CD14-positive monocyte (primary cell): ENCODE results near the gene ACE. TPM values are rescaled to one million over a fixed set of nuclear protein-coding genes. Genes with fewer than 3 reads are reported as not detected.

ENCODE experiments used
- DNase-seq, 3 donors: peaks; one replicate each; pipeline ENCODE4 v3.0.0-alpha.2; 2011 to 2022
- H2AFZ ChIP-seq: 2 replicates; pipeline ENCODE4 v1.6.0; 2012; ENCODE audit warnings: mild to moderate bottlenecking, low read depth, low read length, inconsistent platforms; ENCODE audit not compliant: insufficient read depth, poor library complexity, severe bottlenecking
- H3K27ac ChIP-seq, 2 donors: 1 replicate in 1 of 2; 2 replicates in 1 of 2; pipeline ENCODE4 v1.5.1; 2012 to 2013; ENCODE audit warnings: low read length in 2 of 2, control low read depth in 1 of 2, inconsistent platforms in 1 of 2, low read depth in 1 of 2, mild to moderate bottlenecking in 1 of 2
- H3K27me3 ChIP-seq, 2 donors: one replicate each; pipeline versions ENCODE4 v1.6.0 to v1.6.1; 2011 to 2013; ENCODE audit warnings: low read length in 2 of 2; ENCODE audit not compliant: control insufficient read depth in 2 of 2, insufficient read depth in 2 of 2
- H3K36me3 ChIP-seq, 2 donors: replicated peaks in 1 of 2; 1 replicate in 1 of 2; 2 replicates in 1 of 2; pipeline versions ENCODE4 v1.5.1 to v1.6.1; 2012 to 2013; ENCODE audit warnings: low read length in 2 of 2, control low read depth in 1 of 2, inconsistent platforms in 1 of 2, mild to moderate bottlenecking in 1 of 2; ENCODE audit not compliant: insufficient read depth in 2 of 2, control insufficient read depth in 1 of 2
- H3K4me1 ChIP-seq, 2 donors: 1 replicate in 1 of 2; 2 replicates in 1 of 2; pipeline versions ENCODE4 v1.5.1 to v1.6.1; 2012 to 2013; ENCODE audit warnings: low read length in 2 of 2, control low read depth in 1 of 2, inconsistent platforms in 1 of 2, mild to moderate bottlenecking in 1 of 2, moderate library complexity in 1 of 2; ENCODE audit not compliant: insufficient read depth in 2 of 2, control insufficient read depth in 1 of 2
- H3K4me2 ChIP-seq: replicated peaks from 2 replicates; pipeline ENCODE3; 2012; ENCODE audit warnings: low read length, moderate library complexity, mild to moderate bottlenecking; ENCODE audit not compliant: poor library complexity, severe bottlenecking; ENCODE audit errors: extremely low read depth
- H3K4me3 ChIP-seq, 3 experiments: fragments of 200-600 bp in 1 of 3; sonication (generic) in 1 of 3; replicated peaks in 1 of 3; 1 replicate in 2 of 3; 2 replicates in 1 of 3; pipeline ENCODE4 v1.5.1; 2011 to 2013; ENCODE audit warnings: low read length in 3 of 3, mild to moderate bottlenecking in 3 of 3, control low read depth in 2 of 3, low read depth in 2 of 3, inconsistent platforms in 1 of 3, moderate library complexity in 1 of 3
- H3K79me2 ChIP-seq: 2 replicates; pipeline ENCODE4 v1.6.0; 2012; ENCODE audit warnings: mild to moderate bottlenecking, control low read depth, inconsistent platforms, low read length, moderate library complexity; ENCODE audit not compliant: insufficient read depth
- H3K9ac ChIP-seq: 2 replicates; pipeline ENCODE4 v1.6.0; 2017; ENCODE audit warnings: low read length, mild to moderate bottlenecking; ENCODE audit not compliant: insufficient read depth, poor library complexity, severe bottlenecking
- H3K9me3 ChIP-seq, 2 donors: replicated peaks in 1 of 2; 1 replicate in 1 of 2; 2 replicates in 1 of 2; pipeline versions ENCODE4 v1.5.1 to v1.6.1; 2012 to 2013; ENCODE audit warnings: low read length in 2 of 2, control low read depth in 1 of 2; ENCODE audit not compliant: control insufficient read depth in 1 of 2, insufficient read depth in 1 of 2
- H4K20me1 ChIP-seq: 2 replicates; pipeline ENCODE4 v1.6.0; 2012; ENCODE audit warnings: mild to moderate bottlenecking, low read length, control low read depth, moderate library complexity; ENCODE audit not compliant: insufficient read depth
- H3K27ac Mint-ChIP-seq, 7 donors: one replicate each; pipeline ENCODE4 v1.8.0; 2020; ENCODE audit warnings: mild to moderate bottlenecking in 7 of 7, mixed read lengths in 7 of 7, moderate library complexity in 6 of 7, inconsistent platforms in 2 of 7
- H3K27me3 Mint-ChIP-seq, 3 donors: one replicate each; pipeline ENCODE4 v1.8.0; 2021 to 2022; ENCODE audit warnings: low read depth in 3 of 3, mild to moderate bottlenecking in 3 of 3, mixed read lengths in 3 of 3, moderate library complexity in 3 of 3, inconsistent platforms in 1 of 3
- H3K36me3 Mint-ChIP-seq, 2 donors: one replicate each; pipeline ENCODE4 v1.8.0; 2020; ENCODE audit warnings: mixed read lengths in 2 of 2, inconsistent platforms in 1 of 2, mild to moderate bottlenecking in 1 of 2
- H3K4me1 Mint-ChIP-seq: one replicate; pipeline ENCODE4 v1.8.0; 2020; ENCODE audit warnings: mild to moderate bottlenecking, mixed read lengths
- H3K4me3 Mint-ChIP-seq, 2 donors: one replicate each; pipeline ENCODE4 v1.8.0; 2020; ENCODE audit warnings: mild to moderate bottlenecking in 2 of 2, mixed read lengths in 2 of 2, moderate library complexity in 1 of 2
- H3K9me3 Mint-ChIP-seq, 7 donors: one replicate each; pipeline ENCODE4 v1.8.0; 2020 to 2022; ENCODE audit warnings: mixed read lengths in 7 of 7, mild to moderate bottlenecking in 6 of 7, moderate library complexity in 6 of 7, inconsistent platforms in 2 of 7
- CTCF ChIP-seq: fragments of 200-600 bp; IDR thresholded peaks from one replicate; pipeline ENCODE4 v1.8.0; 2022; ENCODE audit warnings: antibody characterized with exemption, mild to moderate bottlenecking
- WGBS: methylation state at CpG from one replicate; pipeline ENCODE4 v1.1.5; 2013; ENCODE audit warnings: missing lambda C conversion rate; ENCODE audit not compliant: insufficient coverage; 5-methylcytosine and 5-hydroxymethylcytosine counted together
- intact Hi-C, 2 donors: fragments of 100-400 bp; cut with micrococcal nuclease; formaldehyde crosslinking; loops; one replicate each; pipeline versions ENCODE4 v1.15.0 to v1.15.1; 2023
- polyA plus RNA-seq, 3 donors: library from polyadenylated mRNA; depleted of rRNA in 1 of 3; unstranded in 2 of 3; stranded (reverse) in 1 of 3; fragments of 300-500 nt in 2 of 3; fragments of >200 nt in 1 of 3; fragmentation: Illumina TruSeq in 2 of 3; gene quantifications; 1 replicate in 2 of 3; 2 replicates in 1 of 3; pipeline ENCODE4 v1.2.3, GENCODE V29; 2012 to 2021

The ACE gene
- polyA plus RNA-seq, 3 donors, result 0.55 TPM; not detected in 2

DNA sequence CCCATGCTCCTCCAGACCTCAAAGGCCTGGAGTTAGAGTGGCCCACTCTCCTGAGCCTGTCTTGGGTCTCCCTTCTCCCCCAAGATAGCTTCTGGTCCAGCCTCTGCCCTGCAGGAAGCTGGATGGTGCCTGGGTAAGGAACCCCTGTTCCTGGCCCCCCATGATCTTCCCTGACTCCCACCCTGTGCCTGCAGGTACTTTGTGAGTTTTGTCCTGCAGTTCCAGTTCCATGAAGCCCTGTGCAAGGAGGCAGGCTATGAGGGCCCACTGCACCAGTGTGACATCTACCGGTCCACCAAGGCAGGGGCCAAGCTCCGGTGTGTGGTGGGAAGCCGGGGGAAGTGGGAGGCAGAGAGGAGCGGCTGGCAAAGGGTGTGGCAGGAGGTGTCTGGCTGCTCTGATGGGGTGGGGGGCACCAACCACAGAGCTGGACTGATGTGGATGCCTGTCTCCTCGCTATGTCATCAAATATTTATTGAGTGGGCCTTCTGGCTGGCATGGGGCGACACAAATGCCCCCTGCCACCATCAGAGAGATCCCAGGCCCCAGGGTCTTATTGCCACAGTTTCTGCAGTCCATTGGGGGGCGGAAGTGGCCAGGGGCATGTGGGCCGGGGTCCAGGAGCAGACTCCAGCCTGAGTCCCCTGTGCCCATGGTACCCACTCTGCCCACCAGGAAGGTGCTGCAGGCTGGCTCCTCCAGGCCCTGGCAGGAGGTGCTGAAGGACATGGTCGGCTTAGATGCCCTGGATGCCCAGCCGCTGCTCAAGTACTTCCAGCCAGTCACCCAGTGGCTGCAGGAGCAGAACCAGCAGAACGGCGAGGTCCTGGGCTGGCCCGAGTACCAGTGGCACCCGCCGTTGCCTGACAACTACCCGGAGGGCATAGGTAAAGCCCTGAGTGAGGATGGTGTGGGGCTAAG lies 7.1 kb downstream of the ACE start:
- Histone ChIP-seq H4K20me1 (no peaks in the 10 kb centered on the region), H3K4me3 (no peak overlapping the region), H3K9me3 (no peaks in the 10 kb centered on the region), H3K27ac (no peak overlapping the region), H3K4me1 (no peaks in the 10 kb centered on the region), H2AFZ (no peak overlapping the region), H3K36me3 (no peaks in the 10 kb centered on the region), H3K4me2 (no peak overlapping the region), H3K79me2 (no peaks in the 10 kb centered on the region), H3K27me3 (peaks cover 0 to under 1% of the 10 kb centered on the region in 2 donors), H3K9ac (no peak overlapping the region)
- no peak for TF ChIP-seq CTCF
- Mint-ChIP-seq H3K36me3 (no peaks in the 10 kb centered on the region), H3K4me3 (no peak overlapping the region), H3K27me3 (peaks cover 6 to 11% (median 8%) of the 10 kb centered on the region in 3 donors), H3K9me3 (no peaks in the 10 kb centered on the region), H3K27ac (no peak overlapping the region), H3K4me1 (no peaks in the 10 kb centered on the region)
- no peak for DNase-seq
- over 99% methylated on average over 13 of the region's 16 CpGs for WGBS
- intact Hi-C loops, result no loop called here

- intact Hi-C loops, result no loop called here
- no peak overlapping the region for H3K4me3 Mint-ChIP-seq
- H3K4me3 ChIP-seq, result no peak overlapping the region
- peaks cover 0 to 14% (median 7%) of the 10 kb centered on the region in 3 donors for H3K27me3 Mint-ChIP-seq
- no peaks in the 10 kb centered on the region for H3K27me3 ChIP-seq
- no peak for DNase-seq
- H3K27ac Mint-ChIP-seq, result no peak overlapping the region
- H3K4me1 ChIP-seq, result no peaks in the 10 kb centered on the region
- no peaks in the 10 kb centered on the region for H3K36me3 Mint-ChIP-seq
- peak overlapping the region; percentile 6 for H2AFZ ChIP-seq
- no peak overlapping the region for H3K9ac ChIP-seq
- no peak overlapping the region for H3K4me2 ChIP-seq
- WGBS, result 87% methylated on average over 9 of the region's 12 CpGs
- H3K27ac ChIP-seq, result no peak overlapping the region
- H4K20me1 ChIP-seq, result no peaks in the 10 kb centered on the region
- H3K9me3 Mint-ChIP-seq, result no peaks in the 10 kb centered on the region
- H3K79me2 ChIP-seq, result no peaks in the 10 kb centered on the region
- no peaks in the 10 kb centered on the region for H3K36me3 ChIP-seq
- H3K9me3 ChIP-seq, result no peaks in the 10 kb centered on the region
- H3K4me1 Mint-ChIP-seq, result no peaks in the 10 kb centered on the region
- TF ChIP-seq CTCF, result no peak
Observed at GRCh38 chr17:63486317-63487013, 9.6 kb downstream of the ACE start.
